D721Med (cell line): ENCODE data around the gene GJA9.
"Not testable (repeated sequence)": the region's sequence is repeated elsewhere in the genome, so short reads cannot be mapped to it uniquely, and the experiment has no call there.

ENCODE experiments used
- DNase-seq: peaks from one replicate; pipeline ENCODE4 v3.0.0; 2011; ENCODE audit warnings: low spot score; ENCODE audit not compliant: insufficient read length
- FAIRE-seq: peaks from 2 replicates; lab custom pipeline; 2011; peaks lifted over from hg19 to GRCh38; lab: Jason Lieb, UNC
- TF ChIP-seq, protein P1 (sequence below): IDR thresholded peaks from 2 replicates; pipeline ENCODE4 v1.5.1; 2012; ENCODE audit warnings: mild to moderate bottlenecking, control low read depth; ENCODE audit not compliant: insufficient read depth; ENCODE audit errors: missing control alignments

GJA9 gene

DNA sequence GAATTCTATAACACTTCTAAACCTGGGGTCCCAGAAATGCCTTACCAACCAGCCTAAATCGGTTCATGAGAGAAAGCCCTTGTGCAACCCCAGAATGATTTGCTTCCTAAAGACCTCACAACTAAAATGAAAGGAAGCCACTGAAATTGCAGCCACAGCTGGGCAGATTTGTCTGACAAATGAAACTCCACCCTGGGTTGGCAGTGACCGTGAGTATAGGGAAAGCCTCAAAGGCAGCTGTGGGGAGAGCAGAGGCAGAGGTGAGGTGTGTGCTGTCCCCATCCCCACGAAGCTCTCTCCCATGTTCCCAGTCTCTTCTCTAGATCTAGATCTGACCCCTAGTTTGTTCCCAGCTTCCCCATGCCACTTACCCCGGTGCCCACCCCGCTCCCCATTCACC is 37.2 kb upstream of the GJA9 start:
- TF ChIP-seq, protein P1, sequence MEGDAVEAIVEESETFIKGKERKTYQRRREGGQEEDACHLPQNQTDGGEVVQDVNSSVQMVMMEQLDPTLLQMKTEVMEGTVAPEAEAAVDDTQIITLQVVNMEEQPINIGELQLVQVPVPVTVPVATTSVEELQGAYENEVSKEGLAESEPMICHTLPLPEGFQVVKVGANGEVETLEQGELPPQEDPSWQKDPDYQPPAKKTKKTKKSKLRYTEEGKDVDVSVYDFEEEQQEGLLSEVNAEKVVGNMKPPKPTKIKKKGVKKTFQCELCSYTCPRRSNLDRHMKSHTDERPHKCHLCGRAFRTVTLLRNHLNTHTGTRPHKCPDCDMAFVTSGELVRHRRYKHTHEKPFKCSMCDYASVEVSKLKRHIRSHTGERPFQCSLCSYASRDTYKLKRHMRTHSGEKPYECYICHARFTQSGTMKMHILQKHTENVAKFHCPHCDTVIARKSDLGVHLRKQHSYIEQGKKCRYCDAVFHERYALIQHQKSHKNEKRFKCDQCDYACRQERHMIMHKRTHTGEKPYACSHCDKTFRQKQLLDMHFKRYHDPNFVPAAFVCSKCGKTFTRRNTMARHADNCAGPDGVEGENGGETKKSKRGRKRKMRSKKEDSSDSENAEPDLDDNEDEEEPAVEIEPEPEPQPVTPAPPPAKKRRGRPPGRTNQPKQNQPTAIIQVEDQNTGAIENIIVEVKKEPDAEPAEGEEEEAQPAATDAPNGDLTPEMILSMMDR: no peak
- FAIRE-seq (no peak), DNase-seq (no peak)

DNA sequence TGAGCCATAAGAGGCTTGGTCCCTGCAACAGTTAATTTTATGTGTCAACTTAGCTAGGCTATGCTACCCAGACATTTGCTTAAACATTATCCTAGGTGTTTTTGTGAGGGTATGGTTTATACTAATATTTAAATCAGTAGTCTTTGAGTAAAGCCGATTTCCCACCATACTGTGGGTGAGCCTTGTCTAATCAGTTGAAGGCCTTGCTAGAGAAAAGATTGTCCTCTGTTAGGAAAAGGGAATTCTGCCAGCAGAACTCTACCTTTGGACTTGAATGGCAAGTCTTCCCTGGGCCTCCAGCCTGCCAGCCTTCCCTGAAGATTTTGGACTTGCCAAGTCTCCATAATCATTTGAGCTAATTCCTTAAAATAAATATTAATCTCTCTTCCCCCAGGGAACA is 36.4 kb upstream of the GJA9 start:
- DNase-seq (no peak), FAIRE-seq (no peak)
- TF ChIP-seq, protein P1: no peak

DNA sequence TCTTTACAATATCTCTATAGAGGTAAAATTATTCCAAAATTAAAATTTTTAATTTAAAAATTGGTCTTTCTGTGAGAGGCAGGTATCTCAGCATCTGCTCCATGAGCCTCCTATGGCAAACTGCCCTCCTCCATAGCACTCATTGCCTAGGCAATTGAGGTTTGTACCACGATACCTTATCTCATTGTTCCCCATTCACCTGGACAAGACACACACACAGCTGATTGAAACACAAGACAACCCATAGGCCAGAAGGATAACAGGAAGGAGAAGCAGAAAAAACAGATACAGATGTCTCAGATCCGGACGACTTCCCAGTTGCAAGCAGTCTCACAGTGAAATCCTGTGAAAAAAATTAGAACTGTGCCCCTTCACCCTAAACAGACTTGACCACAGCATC is 36.0 kb upstream of the GJA9 start:
- no peak for FAIRE-seq
- TF ChIP-seq, protein P1: no peak

DNA sequence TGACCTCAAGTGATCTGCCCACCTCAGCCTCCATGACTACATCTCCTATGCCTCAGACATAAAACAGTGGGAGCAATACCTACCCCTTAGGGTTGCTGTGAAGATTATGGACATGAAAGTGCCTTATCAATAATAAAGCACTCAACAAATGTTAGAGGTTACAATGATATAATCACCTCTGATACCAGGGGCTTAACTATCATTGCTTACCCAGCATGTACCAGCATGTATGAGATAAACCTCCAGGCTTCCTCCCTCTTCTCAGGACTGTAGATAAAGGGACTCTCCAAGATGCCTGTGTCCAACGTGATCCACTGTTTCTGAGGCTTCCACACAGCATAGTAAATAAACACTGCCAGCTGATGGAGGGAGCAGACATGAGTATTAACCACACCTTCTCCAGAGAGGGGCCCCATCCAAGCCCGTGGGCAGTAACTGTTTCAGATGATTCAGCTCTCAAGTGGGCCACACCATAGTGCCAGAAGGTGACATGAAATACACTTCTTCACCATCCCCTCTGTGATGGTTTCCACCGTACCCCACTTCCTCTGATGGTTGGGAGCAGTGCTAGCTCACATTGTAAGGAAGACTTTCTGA is 34.1 kb upstream of the GJA9 start:
- FAIRE-seq: no peak
- TF ChIP-seq, protein P1: no peak
- DNase-seq: no peak

More for the DNA sequence above, 36.0 kb upstream of the GJA9 start:
- no peak for DNase-seq

DNA sequence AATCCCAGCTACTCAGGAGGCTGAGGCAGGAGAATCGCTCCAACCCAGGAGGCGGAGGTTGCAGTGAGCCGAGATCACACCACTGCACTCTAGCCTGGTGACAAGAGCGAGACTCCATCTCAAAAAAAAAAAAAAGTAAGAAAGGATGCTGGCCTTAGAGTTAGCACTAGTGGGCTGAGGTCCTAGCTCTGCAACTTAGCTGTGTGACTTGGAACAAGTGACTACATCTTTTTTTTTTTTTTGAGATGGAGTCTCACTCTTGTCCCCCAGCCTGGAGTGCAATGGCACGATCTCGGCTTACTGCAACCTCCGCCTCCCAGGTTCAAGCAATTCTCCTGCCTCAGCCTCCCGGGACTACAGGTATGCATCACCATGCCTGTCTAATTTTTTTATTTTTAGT is 33.5 kb upstream of the GJA9 start:
- not testable (repeated sequence) for DNase-seq, FAIRE-seq

DNA sequence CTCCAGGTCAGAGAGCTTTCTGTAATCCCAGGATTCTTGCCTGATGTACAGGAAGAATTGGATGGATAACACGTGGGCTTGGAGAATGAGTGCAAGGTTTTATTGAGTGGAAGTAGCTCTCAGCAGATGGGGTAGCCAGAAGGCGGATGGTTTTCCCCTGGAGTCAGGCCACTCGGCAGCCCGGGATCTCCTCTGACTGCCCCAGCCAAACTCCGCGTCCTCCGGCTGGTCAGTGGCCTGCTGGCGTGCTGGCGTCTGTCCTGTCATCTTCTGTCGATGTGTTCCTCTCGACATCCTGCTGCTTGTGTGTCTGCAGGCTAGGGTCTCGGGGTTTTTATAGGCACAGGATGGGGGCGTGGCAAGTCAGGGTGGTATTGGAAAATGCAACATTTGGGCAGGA is 27.4 kb upstream of the GJA9 start:
- FAIRE-seq: no peak
- TF ChIP-seq, protein P1: no peak
- DNase-seq: no peak

DNA sequence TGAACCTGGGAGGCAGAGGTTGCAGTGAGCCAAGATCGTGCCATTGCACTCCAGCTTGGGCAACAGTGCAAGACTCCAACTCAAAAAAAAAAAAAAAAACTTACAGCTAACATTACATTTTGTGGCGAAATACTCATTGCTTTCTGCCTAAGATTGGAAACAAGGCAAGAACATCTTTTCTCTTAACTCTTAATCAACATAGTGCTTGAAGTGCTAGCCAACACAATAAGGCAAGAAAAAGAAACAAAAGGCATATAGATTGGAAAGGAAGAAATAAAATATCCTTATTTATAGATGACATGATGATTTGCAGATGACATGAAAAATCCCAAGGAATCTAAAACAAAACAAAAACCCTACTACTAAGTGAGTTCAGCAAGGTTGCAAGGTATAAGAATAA is 24.6 kb upstream of the GJA9 start:
- no peak for FAIRE-seq

More for the DNA sequence above, 24.6 kb upstream of the GJA9 start:
- TF ChIP-seq, protein P1: no peak
- no peak for DNase-seq
